Measurements from ENCODE around the gene SRRD.
A peak's percentile ranks its signal among the peaks of the same experiment; 100 is the strongest.

The SRRD gene

GRCh38 chr22:26484360-26484706 is 656 bp downstream of the SRRD start:
- DNase-seq: peak; percentile 22 to 27

- DNase-seq: no peak
Measured at GRCh38 chr22:26485013-26485412, 1.3 kb downstream of the SRRD start.

- DNase-seq: no peak
Measured at GRCh38 chr22:26485806-26486390, 2.2 kb downstream of the SRRD start.

GRCh38 chr22:26486394-26486793 is 2.7 kb downstream of the SRRD start:
- no peak for DNase-seq

GRCh38 chr22:26487996-26488395 is 4.3 kb downstream of the SRRD start:
- DNase-seq: no peak

- DNase-seq: no peak
Measured at GRCh38 chr22:26489447-26490036, 5.9 kb downstream of the SRRD start.

GRCh38 chr22:26492220-26492619 is 8.5 kb downstream of the SRRD start:
- no peak for DNase-seq

- no peak for DNase-seq
Measured at GRCh38 chr22:26494506-26494905, 10.8 kb downstream of the SRRD start.

GRCh38 chr22:26496456-26496855 is 12.8 kb downstream of the SRRD start:
- no peak for DNase-seq

GRCh38 chr22:26499188-26499703 is 15.6 kb downstream of the SRRD start:
- no peak for DNase-seq

GRCh38 chr22:26501996-26502395 is 18.3 kb downstream of the SRRD start:
- no peak for DNase-seq

GRCh38 chr22:26502688-26503561 is 19.2 kb downstream of the SRRD start:
- peak; percentile 42 to 65 for DNase-seq

- DNase-seq: no peak
Measured at GRCh38 chr22:26503758-26504157, 20.1 kb downstream of the SRRD start.

GRCh38 chr22:26508148-26508547 is 24.5 kb downstream of the SRRD start:
- no peak for DNase-seq

GRCh38 chr22:26512149-26512793 is 28.6 kb downstream of the SRRD start, which contains the start of gene TFIP11:
TFIP11 (minus strand) TSS chr22:26512473; CDS start chr22:26510272, 2,201 bp downstream.
- DNase-seq: peak; percentile 90 to 94

- no peak for DNase-seq
Measured at GRCh38 chr22:26513838-26514237, 30.2 kb downstream of the SRRD start.

GRCh38 chr22:26514419-26515161 is 30.9 kb downstream of the SRRD start:
- DNase-seq: no peak

GRCh38 chr22:26515931-26516330 is 32.3 kb downstream of the SRRD start:
- no peak for DNase-seq

GRCh38 chr22:26516503-26516902 is 32.8 kb downstream of the SRRD start:
- peak in 1 of 2 donors; percentile 7 for DNase-seq

GRCh38 chr22:26517429-26517828 is 33.8 kb downstream of the SRRD start:
- no peak for DNase-seq

- no peak for DNase-seq
Measured at GRCh38 chr22:26522012-26522411, 38.3 kb downstream of the SRRD start.

GRCh38 chr22:26522592-26522991 is 38.9 kb downstream of the SRRD start:
- no peak for DNase-seq
